T47D (cell line): ENCODE data around the gene DIP2C.
A peak's percentile ranks its signal among the peaks of the same experiment; 100 is the strongest.
"Not testable (repeated sequence)": the region's sequence is repeated elsewhere in the genome, so short reads cannot be mapped to it uniquely, and the experiment has no call there.

ENCODE experiments used
- DNase-seq, 2 experiments: peaks; one replicate each; pipeline versions ENCODE4 v3.0.0 to v3.0.0-alpha.2; 2011 to 2012; ENCODE audit warnings: low read depth in 1 of 2, low spot score in 1 of 2
- JUND ChIP-seq: IDR thresholded peaks from 2 replicates; pipeline ENCODE4 v1.6.1; 2012; ENCODE audit warnings: low read depth
- in situ Hi-C: cut with HindIII; loops from 2 replicates; pipeline ENCODE4 v1.10.0; 2016; ENCODE audit warnings: low sequenced_read_pairs, low pct_unique_long_range_greater_than_20kb

DIP2C gene

DNA sequence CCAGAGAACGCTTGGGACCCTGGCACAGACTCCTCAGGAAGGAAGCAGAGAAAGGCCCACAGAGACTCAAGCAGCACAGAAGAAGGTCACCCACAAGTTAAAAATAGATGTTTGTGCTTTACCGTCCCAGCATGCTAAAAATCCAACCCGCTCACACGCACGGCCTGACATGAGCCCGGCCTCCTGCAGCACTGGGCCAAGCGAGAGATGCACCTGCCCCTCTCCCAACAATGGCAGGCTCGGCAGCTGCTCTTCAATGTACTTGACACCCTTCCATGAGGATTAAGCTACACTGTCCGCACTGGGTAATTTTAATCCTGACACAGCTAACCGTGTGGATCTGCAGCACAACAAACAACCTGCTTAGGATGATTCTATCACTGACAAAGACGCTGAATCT lies 9.3 kb downstream of the DIP2C start:
- no peak for DNase-seq
- in situ Hi-C loops, result no loop called here
- TF ChIP-seq JUND, result no peak

DNA sequence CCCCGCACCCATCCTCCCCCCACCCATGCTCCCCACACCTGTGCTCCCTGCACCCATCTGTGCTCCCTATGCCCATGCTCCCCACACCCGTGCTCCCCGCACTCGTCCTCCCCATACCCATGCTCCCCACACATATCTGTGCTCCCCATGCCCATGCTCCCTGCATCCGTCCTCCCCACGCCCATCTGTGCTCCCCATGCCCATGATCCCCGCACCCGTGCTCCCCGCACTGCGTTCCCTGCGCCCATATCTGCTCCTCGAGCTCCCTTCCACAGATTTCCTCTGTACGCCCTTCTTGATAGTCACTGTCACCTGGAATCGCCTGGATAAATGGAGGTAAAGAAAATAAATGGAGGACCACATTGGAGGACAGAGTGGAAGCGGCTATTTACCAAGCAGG lies 9.9 kb downstream of the DIP2C start:
- no peak for DNase-seq
- TF ChIP-seq JUND, result no peak
- in situ Hi-C loops, result no loop called here

DNA sequence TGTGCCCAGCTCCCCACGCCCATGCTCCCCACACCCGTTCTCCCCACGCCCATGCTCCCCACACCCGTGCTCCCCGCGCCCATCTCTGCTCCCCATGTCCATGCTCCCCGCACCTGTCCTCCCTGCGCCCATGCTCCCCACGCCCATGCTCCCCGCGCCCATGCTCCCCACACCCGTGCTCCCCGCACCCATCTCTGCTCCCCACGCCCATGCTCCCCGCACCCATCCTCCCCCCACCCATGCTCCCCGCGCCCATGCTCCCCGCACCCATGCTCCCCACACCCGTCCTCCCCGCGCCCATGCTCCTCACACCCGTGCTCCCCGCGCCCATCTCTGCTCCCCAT lies 10.8 kb downstream of the DIP2C start:
- in situ Hi-C loops, DNase-seq: not testable (repeated sequence)

DNA sequence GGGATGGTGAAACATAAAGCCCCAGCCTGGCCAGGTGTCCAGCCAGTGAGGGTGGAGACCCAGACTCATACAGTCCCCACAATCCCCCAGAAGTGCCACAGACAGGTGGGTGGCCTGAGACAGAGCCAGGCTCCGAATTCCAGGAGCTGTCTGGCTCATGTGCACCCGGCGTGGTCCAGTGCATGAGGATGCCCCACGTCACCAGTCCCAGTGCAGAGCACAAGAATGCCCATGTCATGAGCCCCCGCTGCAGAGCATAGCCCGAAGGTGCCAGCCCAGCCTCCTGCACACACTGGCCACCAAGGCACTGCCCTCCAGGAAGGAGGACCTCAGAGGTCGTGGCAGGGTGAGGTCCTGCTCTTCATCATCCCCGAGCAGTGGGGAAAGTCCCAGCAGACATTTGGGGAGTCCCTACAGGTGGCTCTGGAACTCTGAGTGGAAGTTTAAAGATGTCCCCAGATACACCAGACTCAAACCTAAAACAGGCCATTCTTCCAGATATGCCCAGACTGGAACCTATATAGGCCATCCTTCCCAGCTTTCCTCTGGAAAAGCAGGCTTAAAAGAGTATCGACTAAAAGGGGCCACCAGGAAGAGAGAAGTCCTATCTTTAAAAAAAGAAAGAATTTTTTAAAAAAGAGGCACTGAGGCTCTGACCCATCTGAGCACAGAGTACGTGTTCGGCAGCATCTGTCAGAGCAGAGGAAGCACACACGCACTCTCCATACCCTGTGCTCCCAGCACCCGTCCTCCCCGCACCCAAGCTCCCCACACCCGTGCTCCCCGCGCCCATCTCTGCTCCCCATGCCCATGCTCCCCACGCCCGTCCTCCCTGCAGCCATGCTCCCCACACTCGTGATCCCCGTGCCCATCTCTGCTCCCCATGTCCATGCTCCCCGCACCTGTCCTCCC lies 11.5 kb downstream of the DIP2C start:
- DNase-seq, result no peak
- no peak for TF ChIP-seq JUND
- in situ Hi-C loops, result no loop called here

DNA sequence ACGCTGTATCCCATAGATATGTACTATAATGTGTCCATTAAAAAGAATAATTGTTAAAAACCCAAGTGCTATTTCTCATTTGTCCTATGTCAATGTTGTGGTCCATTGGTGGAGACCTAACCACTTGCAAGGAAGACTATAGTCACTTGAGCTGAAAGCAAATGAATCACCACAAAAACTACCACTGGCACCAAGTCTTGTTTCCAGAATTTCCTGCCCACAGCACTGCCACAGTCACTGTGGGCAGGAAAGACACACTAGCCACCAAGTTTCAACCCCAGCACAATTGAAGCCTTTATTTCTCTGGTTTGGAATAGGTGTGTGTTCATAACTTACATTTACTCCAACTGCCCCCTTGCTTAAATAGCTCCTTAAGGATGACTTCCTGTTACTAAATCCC lies 12.4 kb downstream of the DIP2C start:
- in situ Hi-C loops, result no loop called here
- TF ChIP-seq JUND, result no peak
- DNase-seq, result no peak

DNA sequence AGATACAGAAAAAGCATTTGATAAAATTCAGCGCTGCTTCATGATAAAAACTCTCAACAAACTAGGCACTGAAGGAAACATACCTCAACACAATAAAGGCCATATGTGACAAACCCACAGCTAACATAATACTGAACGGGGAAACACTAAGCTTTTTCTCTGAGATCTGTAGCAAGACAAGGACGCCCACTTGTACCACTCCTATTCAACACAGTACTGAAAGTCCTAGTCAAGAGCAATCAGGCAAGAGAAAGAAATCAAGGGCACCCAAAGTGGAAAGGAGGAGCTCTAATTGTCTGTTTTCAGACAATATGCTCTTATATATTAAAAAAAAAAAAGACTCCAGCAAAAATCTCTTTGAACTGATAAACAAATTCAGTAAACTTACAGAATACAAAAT lies 13.3 kb downstream of the DIP2C start:
- no peak for DNase-seq
- TF ChIP-seq JUND, result no peak
- in situ Hi-C loops, result no loop called here

DNA sequence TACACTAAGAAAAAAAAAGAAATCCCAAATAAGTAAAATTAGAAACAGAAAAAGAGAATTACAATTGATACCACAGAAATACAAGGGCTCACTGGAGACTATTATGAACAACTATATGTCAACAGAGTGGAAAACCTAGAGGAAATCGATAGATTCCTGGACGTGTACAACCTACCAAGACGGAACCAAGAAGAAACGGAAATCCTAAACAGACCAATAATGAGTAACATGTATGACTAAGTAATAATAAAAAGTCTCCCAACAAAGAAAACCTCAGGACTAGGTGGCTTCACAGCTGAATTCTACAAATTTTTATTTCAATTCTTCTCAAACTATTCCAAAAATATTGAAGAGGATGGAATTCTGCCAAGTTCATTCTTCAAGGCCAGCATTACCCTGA lies 13.9 kb downstream of the DIP2C start:
- in situ Hi-C loops, result no loop called here
- no peak for DNase-seq
- TF ChIP-seq JUND, result no peak

DNA sequence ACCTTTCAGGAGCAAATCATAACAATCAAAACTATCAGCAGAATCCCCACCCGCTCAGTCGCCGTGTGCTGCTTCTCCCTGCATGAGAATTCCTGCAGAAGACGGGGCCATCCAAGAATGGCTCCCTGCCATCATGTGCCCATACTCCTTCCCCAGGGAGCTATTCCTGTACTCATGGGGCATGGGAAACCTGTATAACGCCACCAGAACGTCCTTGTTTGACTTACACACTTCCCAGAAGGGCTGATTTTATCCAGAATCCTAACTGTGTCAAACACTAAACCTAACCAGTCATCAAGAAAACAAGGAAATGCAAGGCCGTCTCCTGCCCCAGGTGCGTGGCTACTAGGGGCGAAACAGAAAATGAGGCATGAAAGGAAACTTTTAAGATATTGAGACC lies 16.0 kb downstream of the DIP2C start:
- no peak for TF ChIP-seq JUND
- DNase-seq, result peak; percentile 63 to 76
- in situ Hi-C loops, result no loop called here

DNA sequence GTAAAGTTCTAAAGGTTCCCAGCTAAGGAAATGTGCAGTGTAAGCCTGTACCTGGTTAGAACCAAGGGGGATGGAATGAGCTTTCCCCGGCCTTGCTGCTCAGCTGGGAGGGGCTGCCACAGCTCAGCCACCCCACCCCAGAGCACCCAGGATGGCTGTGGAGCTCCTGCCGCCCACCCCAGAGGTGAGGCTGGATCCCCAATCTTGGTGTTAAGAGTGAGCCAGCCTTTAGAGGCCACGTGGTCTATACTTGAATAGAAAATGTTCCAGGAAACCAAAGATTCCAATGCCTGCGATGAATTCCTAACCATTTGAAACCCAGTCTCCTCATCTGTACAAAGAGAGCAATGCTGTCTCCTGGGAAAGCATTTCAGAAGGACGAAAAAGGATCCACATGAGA lies 16.5 kb downstream of the DIP2C start:
- no peak for DNase-seq
- in situ Hi-C loops, result no loop called here
- TF ChIP-seq JUND, result no peak

DNA sequence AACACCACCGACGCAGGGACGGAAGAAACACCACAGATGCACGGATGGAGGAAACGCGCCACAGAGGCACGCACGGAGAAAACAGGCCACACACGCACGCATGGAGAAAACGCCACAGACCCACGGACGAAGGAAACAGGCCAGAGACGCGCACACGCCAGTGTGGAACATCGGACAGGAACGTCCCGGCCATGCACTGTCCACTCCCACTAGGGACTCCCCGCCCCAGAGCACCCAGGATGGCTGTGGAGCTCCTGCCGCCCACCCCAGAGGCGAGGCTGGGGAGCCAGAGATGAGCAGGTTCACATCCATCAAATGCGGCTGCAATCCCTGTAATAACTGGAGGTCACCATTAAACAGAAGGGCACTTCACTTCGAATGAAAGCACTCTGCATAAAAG lies 17.3 kb downstream of the DIP2C start:
- no peak for TF ChIP-seq JUND
- in situ Hi-C loops, result no loop called here
- DNase-seq, result no peak

DNA sequence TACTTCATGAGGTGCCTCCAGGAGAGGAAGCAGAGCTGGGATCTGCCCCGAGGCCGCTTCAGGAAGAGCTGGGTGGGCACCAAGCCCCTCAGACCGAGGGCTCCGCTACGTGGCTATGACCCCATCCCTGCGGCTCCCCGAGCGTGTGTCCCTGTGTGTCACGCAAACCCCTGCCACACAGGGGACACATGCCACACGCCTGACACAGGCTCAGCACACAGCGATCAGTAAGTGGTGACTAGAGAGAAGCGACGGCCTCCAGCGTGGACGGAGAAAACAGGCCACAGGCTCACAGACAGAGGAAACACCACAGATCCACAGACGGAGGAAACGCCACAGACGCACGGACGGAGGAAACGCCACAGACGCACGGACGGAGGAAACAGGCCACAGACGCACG lies 18.5 kb downstream of the DIP2C start:
- no peak for TF ChIP-seq JUND
- in situ Hi-C loops, result no loop called here
- DNase-seq, result no peak

DNA sequence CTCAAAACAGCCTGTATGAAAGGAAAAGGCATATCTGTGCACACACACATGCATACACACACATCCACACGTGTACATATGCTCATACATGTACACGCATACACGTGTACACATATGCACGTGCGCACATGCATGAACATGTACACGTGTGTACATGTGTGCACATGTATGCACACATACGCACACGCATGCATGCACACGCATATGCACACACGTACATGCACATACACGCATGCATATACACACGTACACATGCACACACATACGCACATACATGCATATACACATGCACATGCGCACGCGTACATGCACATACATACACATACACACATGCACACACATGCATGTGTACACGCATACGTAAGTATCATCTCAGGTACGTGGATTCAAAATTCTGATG lies 19.4 kb downstream of the DIP2C start:
- in situ Hi-C loops, result no loop called here
- no peak for DNase-seq
- TF ChIP-seq JUND, result no peak

DNA sequence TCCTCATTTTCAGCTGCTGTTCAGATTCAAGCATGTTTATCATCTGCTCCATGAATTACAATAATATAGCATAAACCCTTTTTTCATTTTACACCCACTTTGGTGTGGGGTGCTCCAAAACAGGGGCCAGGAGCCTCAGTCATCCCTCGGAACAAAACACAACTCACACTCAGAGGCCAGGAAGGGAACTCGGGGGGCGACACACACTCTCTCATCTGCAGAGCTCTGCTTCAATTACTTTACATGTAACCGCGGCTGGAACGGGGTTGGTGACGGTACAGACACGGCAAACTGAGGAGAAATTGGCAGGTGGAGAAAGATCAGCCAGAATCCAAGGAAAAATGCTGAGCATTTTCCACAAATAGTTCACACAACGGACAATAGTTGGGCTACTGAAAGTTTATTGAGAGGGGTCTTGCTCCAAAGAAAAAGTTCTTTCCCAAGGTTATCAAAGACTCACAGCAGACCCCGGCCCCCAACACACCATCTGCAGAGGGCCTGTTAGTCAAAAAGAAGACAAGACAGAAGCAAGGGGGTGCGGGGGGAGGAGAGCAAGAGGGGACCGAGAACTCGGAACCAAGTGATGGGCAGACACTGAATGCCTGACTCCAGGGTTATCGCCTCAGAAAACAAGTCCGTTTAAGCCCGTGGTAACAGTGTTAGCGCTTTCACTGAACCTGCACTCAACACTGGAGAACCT lies 20.5 kb downstream of the DIP2C start:
- in situ Hi-C loops, result no loop called here
- DNase-seq, result no peak

More for the DNA sequence above, 20.5 kb downstream of the DIP2C start:
- TF ChIP-seq JUND, result no peak
